Stimulated activated CD4-positive, alpha-beta T cell treated with anti-CD3 and anti-CD28 coated beads, Interleukin-15, amount 100 ng/mL, for 48 hours (primary cell): Measurements from ENCODE around the gene RAI14.

Experiments used
- DNase-seq, 2 donors: peaks; one replicate each; pipeline ENCODE4 v3.0.0-alpha.2; 2020; ENCODE audit warnings: low read depth in 2 of 2

The RAI14 gene

DNA sequence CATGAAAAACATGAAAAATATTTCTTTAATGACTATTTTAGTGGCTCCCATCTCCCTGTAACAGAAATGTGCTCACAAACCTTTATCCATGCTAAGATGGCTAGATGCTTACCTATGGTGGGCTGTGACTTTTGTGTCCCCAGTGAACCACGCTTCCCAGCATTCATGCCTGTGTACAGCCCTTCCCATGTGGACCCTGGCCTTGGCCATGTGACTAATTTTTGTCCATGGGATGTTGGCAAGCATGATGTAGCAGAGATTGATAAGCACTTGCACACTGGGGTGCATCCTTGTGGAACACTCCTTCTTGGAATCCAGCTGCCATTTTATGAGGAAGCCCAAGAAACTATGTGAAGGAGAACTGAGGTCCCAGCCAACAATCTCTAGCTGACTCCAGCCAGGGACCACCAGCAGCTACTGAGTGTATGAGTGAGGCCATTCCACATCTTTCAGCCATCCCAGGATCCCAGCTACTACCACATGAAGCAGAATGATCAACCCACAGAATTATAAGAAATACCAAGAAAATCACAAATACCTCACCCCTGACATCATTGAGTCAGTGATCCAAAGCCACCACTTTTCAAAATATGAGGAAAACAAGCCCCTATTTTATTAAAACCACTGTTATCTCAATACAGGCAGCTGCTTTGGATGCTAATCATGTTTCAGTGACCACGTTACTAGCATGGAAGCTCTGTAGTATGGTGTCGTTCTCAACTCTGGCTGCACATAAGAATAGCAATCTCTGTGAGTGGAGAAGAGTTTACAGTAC lies 16.1 kb upstream of the RAI14 start:
- no peak for DNase-seq

DNA sequence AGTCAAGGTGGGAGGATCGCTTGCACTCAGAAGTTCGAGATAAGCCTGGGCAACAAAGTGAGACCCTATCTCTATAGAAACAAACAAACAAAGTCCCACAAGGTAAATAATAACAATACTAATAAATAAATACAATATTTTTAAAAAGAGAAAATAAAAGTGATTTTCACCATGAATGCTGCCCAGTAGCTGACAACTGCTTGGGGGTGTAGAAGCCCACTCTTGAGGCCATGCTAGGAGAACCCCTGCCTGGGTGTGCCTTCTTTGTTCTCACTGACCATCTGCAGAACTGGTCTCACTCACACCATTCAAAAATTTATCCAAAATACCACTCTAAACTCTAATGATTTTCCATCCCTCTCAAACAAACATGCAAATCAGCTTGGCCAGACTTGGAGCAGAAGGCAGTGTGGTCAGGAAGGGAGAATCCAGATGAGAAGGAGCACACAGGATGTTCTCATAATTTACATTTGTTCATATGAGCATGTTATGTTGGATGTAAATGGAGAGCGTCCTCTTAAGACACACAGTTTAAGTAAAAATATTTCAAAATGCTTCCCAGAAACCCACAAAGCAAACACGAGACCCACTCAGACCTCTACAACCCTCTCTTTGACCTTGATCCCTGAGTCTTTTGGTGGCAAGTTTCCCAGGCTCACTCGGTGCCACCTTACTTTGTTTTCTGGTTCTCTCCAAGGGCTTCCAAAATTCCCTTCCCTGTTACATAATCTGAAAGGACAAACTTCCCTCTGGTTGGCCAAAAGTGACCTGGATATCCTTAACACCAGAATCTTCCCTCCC lies 7.9 kb upstream of the RAI14 start:
- no peak for DNase-seq

GRCh38 chr5:34648840-34649158 lies 7.3 kb upstream of the RAI14 start:
- DNase-seq, result no peak

DNA sequence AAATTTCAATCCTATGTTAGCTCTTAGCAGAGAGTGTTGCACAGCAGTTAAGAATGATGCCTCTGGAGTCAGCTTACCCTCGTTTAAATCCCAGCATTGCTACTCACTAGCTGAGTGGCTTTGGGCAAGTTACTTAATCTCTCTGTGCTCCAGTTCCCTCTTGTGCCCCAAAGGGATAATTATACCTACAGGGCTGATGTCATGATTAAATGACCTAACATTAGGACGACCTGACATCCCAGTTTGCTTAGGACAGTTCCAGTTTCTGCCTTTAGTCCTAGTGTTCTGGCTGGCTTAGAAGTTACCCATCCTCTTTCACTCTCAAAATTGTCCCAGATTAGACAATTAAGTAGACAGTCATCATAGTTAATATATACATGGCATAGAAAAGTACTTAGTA lies 4.3 kb upstream of the RAI14 start:
- DNase-seq, result no peak

DNA sequence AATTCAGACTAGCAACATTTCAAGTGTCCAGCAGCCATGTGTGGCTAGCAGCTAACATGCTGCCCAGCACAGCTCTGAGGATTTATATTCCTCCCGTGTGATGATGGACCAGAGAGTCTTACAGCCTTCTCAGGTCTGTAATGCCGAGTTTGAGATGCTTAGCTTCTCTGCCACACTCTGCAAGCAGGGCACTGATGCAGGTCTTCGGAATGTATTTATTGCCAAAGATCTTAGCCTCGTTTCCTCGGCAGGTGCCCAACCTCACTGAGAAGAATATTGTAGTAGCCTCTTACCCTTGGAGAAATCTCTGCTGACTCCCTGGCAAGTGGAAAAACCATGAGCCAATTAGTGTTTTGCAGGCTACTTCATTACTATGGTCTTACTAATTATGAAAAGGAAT lies 3.7 kb upstream of the RAI14 start:
- no peak for DNase-seq

- DNase-seq, result no peak
Measured at GRCh38 chr5:34652914-34653313, 3.2 kb upstream of the RAI14 start.

GRCh38 chr5:34653708-34654107 lies 2.4 kb upstream of the RAI14 start:
- no peak for DNase-seq

DNA sequence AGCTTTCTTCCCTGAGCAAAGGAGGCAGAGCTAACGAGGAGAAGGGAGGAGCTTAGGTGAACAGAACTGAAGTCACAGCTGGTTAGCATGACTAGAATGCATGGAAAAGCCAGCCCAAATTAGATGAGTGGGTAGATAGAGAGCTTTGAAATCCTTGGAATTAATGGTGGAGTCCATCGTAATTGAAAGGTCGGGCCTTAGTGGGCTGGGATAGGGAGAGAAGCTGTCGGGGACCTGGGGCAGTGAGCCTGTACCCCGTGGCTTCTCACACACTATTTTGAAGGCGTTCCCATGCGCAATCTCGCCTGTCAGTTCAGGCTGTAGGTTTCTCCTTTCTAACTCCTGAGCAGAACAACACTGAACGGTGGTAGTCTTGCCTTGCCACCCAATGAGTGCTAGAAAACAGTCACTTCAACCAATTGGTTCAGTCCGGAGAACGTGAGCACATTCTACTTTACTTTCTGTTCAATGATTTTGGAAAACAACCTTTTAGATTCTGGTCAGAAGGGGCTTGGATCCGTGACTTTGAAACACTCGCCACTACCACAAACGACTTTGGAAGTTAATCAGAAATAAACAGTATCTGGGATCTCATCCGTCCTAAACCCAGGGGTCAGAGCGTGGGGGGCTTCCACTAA lies 655 bp upstream of the RAI14 start:
- DNase-seq, result no peak

DNA sequence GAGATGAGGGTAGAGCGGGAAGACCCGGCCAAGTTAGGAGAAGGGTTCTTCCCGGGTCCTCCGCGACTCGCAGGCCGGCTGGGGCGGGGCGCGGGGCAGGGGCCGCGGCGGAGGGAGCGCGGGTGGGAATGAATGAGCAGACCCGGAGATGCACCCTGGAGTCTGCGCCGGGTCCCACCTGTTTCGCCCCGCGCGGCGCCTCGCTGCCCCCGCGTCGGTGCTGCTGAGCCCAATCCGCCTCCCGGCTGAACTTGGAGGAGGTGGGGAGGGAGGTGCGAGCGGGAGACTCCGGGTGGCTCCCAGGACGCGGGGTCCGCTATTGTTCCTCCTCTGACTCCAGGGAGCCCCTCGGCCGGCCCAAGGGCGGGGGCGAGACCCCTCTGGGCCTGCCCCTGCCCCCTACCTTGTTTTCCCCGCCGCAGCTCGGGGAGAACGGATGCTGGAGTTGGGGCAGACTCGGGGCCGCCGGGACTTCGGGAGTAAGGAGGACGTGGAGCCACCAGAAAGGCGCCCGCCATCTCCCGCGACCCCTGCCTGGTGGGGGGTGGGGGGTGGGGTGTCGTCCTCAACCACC lies 659 bp downstream of the RAI14 start:
- DNase-seq, result no peak

- DNase-seq, result no peak
Measured at GRCh38 chr5:34657274-34657921, 1.3 kb downstream of the RAI14 start.

GRCh38 chr5:34657988-34658387 lies 1.9 kb downstream of the RAI14 start:
- DNase-seq, result no peak

DNA sequence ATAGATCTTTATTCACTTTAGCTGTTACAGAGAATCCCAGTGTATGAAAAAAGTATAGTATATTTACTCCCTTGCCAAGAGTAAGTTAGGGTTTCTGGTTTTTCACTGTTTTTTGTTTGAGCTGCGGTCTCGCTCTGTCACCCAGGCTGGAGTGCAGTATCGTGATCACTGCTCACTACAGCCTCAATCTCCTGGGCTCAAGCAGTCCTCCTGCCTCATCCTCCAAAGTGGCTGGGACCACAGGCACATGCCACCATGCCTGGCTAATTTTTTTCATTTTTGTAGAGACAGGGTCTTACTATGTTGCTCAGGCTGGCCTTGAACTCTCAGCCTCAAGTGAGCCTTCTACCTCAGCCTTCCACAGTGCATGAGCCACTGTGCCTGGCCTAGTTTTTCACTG lies 3.0 kb downstream of the RAI14 start:
- DNase-seq, result no peak

DNA sequence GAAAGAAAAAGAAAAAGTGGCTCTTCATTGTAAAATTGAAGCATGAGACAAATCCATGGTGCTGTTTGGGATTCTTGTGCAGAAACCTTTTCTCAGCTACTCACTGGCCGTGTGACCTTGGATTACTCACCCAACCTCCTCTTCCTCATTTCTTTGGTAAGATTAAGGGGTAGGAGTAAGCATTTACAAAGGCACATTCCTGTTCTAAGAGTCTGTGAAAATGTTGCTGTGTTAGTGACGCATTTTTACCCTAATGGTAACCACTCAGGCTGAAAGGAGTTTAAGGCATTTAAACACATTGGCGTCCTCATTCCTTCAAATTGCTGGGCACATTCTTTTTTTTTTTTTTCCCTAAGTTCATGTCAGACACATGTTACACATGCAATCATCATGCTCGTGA lies 4.3 kb downstream of the RAI14 start:
- no peak for DNase-seq

GRCh38 chr5:34663771-34664496 lies 7.8 kb downstream of the RAI14 start:
- DNase-seq, result no peak

- no peak for DNase-seq
Measured at GRCh38 chr5:34666392-34667080, 10.4 kb downstream of the RAI14 start.

DNA sequence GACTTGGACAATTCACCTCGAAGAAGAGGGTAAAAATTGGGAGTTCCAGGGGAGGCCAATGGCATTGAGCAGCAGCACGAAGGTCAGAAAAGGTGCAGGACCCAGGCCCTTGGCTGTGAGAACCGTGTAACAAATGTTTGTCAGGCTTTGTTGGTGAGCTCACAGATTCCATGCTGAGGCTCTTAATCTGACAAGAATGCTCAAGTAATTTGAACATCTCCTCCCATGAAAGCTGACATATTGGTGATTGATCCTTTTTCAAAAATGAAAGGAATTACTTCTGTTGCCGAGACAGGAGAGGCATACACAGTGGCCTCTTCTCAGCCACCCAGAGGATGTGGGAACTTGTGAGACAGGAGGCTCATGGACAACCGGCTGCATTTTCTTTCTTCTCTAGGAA lies 11.6 kb downstream of the RAI14 start:
- DNase-seq, result no peak

DNA sequence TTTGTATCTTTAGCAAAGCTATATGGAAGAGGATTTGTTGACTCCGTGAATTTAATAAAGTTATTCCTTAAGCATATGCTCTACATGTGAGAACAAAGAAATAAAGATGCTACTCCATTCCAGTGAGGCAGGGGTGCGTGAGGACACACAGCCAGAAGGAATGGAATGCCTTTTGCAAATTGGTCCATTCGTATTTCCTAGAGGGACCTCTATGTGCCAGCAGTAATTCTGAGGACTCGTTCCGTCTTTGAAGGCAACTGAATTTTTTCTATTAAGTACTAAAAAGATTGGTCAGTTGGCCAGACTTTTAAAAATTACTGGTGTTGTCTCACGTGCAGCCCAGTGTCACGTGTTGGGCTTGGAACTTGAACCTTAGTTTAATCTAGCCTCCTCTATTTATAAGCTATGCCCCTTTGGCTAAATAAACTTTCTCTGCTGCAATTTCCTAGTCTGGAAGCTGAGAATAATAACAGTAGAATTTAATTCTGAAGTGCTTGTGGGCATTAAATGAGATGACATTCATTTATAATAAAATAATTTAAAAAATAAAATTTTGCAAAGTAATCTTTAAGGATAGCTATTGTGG lies 13.9 kb downstream of the RAI14 start:
- no peak for DNase-seq

DNA sequence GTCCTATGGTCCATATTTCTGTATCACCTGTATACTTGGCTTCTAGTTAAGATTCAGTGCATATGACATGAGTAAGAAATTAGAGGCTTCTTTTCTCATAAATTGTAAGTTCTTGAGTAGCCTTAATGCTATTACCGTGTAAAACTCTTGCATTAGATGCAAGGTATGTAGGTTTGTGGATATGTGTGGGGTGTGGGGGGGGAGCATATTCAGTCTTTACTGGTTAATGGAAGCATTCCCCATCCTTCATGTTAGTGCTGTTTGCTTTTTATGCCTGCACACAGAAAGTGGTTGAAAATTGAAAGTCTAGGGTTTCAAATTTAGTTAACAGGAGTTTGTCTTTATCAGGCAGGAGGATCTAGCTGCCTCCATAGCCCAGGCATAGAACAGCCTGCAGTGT lies 16.1 kb downstream of the RAI14 start:
- no peak for DNase-seq

- no peak for DNase-seq
Measured at GRCh38 chr5:34673463-34674125, 17.5 kb downstream of the RAI14 start.

GRCh38 chr5:34674187-34674586 lies 18.1 kb downstream of the RAI14 start:
- no peak for DNase-seq
